Fibroblast of lung (primary cell): ENCODE results near the gene SLIT1.

Source experiments
- CTCF ChIP-seq, 2 donors: IDR thresholded peaks in 1 of 2; conservative IDR thresholded peaks in 1 of 2; 1 replicate in 1 of 2; 2 replicates in 1 of 2; pipeline ENCODE4 v1.5.1; 2011 to 2012; ENCODE audit warnings: low read length in 2 of 2, control low read depth in 1 of 2, inconsistent platforms in 1 of 2, low read depth in 1 of 2, mild to moderate bottlenecking in 1 of 2
- EZH2 ChIP-seq: IDR thresholded peaks from 2 replicates; pipeline ENCODE4 v1.5.1; 2012; ENCODE audit warnings: low read length, control low read depth, mild to moderate bottlenecking; ENCODE audit errors: missing control alignments

GRCh38 chr10:97049670-97050069 is 136.1 kb downstream of the SLIT1 start:
- no peak for TF ChIP-seq CTCF (conservative IDR thresholded peaks at IDR 0.05 in 1 of 2, IDR thresholded peaks at IDR 0.05 in 1 of 2; ENCODE audit: low read depth in 1 of 2, low read length in 2 of 2)
- TF ChIP-seq EZH2: no peak
